HepG2 (cell line): ENCODE data around the gene EFL1. TPM values are rescaled to one million over a fixed set of nuclear protein-coding genes. Genes with fewer than 3 reads are reported as not detected.

Experiments used
- ATAC-seq: fragments of 200-7000 bp; cut with Tn5 transposase; 3 replicates; pipeline ENCODE4 v1.9.1; 2020; ENCODE audit warnings: mild to moderate bottlenecking, moderate library complexity
- BruUV-seq: library from RNA; stranded (reverse); fragments of 400-500 nt; replicated peaks from 2 replicates; lab custom pipeline; 2021; lab: Mats Ljungman, UMichigan
- CTCF ChIA-PET: fragments of 300-600 bp; formaldehyde crosslinking; extraction: SDS; loops from one replicate; lab custom pipeline; 2021; ENCODE audit warnings: low total read pairs, inconsistent platforms, low intra/inter-chr PET ratio; lab: Yijun Ruan, JAX
- POLR2A ChIA-PET: fragments of 350-600 bp; sonication (Branson Sonifier 250); formaldehyde crosslinking; loops from one replicate; lab custom pipeline; 2020; ENCODE audit warnings: antibody characterized with exemption, inconsistent platforms; lab: Yijun Ruan, JAX
- DNase-seq: peaks from one replicate; pipeline ENCODE4 v3.0.0-alpha.2; 2015; ENCODE audit warnings: low spot score
- FAIRE-seq: peaks from 3 replicates; lab custom pipeline; 2011; peaks lifted over from hg19 to GRCh38; lab: Jason Lieb, UNC
- H2AFZ ChIP-seq: one replicate; pipeline ENCODE4 v1.6.1; 2011; ENCODE audit warnings: low read length, inconsistent platforms
- H3K27ac ChIP-seq: fragments of 300-600 bp; 3 replicates; pipeline ENCODE4 v1.8.0; 2011; ENCODE audit warnings: mixed run types, mild to moderate bottlenecking, mixed read lengths, low read length, inconsistent platforms; ENCODE audit not compliant: insufficient read depth; ENCODE audit errors: extremely low read length
- H3K27me3 ChIP-seq, 2 experiments: fragments of 200-600 bp in 1 of 2; 2 replicates in 1 of 2; 3 replicates in 1 of 2; pipeline versions ENCODE4 v1.6.0 to v1.8.0; 2011; ENCODE audit warnings: low read length in 2 of 2, mild to moderate bottlenecking in 2 of 2, moderate library complexity in 2 of 2, inconsistent platforms in 1 of 2; ENCODE audit not compliant: insufficient read depth in 2 of 2, control insufficient read depth in 1 of 2
- H3K36me3 ChIP-seq, 2 experiments: fragments of 200-600 bp in 1 of 2; replicated peaks in 1 of 2; 2 replicates in 1 of 2; 3 replicates in 1 of 2; pipeline versions ENCODE4 v1.5.1 to v1.8.0; 2011; ENCODE audit warnings: low read length in 2 of 2, inconsistent platforms in 1 of 2; ENCODE audit not compliant: insufficient read depth in 2 of 2, control insufficient read depth in 1 of 2
- H3K4me1 ChIP-seq: 2 replicates; pipeline ENCODE4 v1.5.1; 2012; ENCODE audit warnings: low read length, inconsistent platforms; ENCODE audit not compliant: insufficient read depth
- H3K4me2 ChIP-seq: 2 replicates; pipeline ENCODE4 v1.6.0; 2011; ENCODE audit warnings: low read depth, low read length, inconsistent platforms
- H3K4me3 ChIP-seq, 3 experiments: fragments of 200-600 bp in 1 of 3; sonication (generic), shearing (Covaris generic) in 1 of 3; replicated peaks in 1 of 3; 2 replicates each; pipeline ENCODE4 v1.5.1; 2011 to 2016; ENCODE audit warnings: low read length in 3 of 3, inconsistent platforms in 2 of 3, low read depth in 2 of 3, mild to moderate bottlenecking in 2 of 3, control low read depth in 1 of 3, mixed read lengths in 1 of 3; ENCODE audit not compliant: insufficient read depth in 1 of 3
- H3K79me2 ChIP-seq: one replicate; pipeline ENCODE4 v1.6.1; 2011; ENCODE audit warnings: low read length, inconsistent platforms; ENCODE audit not compliant: insufficient read depth
- H3K9ac ChIP-seq: 2 replicates; pipeline ENCODE4 v1.6.0; 2011; ENCODE audit warnings: mild to moderate bottlenecking, low read depth, low read length, inconsistent platforms; ENCODE audit not compliant: insufficient read depth
- H3K9me3 ChIP-seq: 2 replicates; pipeline ENCODE4 v1.5.1; 2012; ENCODE audit warnings: mild to moderate bottlenecking, low read length
- H4K20me1 ChIP-seq: 2 replicates; pipeline ENCODE4 v1.6.0; 2011; ENCODE audit warnings: inconsistent platforms, mild to moderate bottlenecking, low read length, moderate library complexity; ENCODE audit not compliant: insufficient read depth
- ESRRA ChIP-seq: sonication (generic); formaldehyde crosslinking; IDR thresholded peaks from 2 replicates; pipeline ENCODE4 v1.5.1; 2020; ENCODE audit warnings: mild to moderate bottlenecking, low read depth, missing genetic modification reagents
- FOXA3 ChIP-seq: IDR thresholded peaks from 2 replicates; pipeline ENCODE4 v1.6.1; 2016; ENCODE audit warnings: missing genetic modification reagents, missing compliant biosample characterization
- ISL2 ChIP-seq: sonication (generic); formaldehyde crosslinking; IDR thresholded peaks from 2 replicates; pipeline ENCODE4 v1.5.0; 2020; ENCODE audit warnings: missing genetic modification reagents
- MBD4 ChIP-seq: IDR thresholded peaks from 2 replicates; pipeline ENCODE4 v1.6.1; 2012; ENCODE audit warnings: low read length, inconsistent platforms, borderline replicate concordance
- NCOA2 ChIP-seq: sonication (generic); formaldehyde crosslinking; IDR thresholded peaks from 2 replicates; pipeline ENCODE4 v1.8.0; 2022; ENCODE audit warnings: inconsistent platforms
- PCBP1 ChIP-seq: fragments of 200-400 bp; formaldehyde crosslinking; IDR thresholded peaks from 2 replicates; pipeline ENCODE4 v1.6.1; 2017; ENCODE audit warnings: mild to moderate bottlenecking, low read depth, low read length, borderline replicate concordance
- SKI ChIP-seq: fragments of 450-650 bp; IDR thresholded peaks from one replicate; pipeline ENCODE4 v1.6.1; 2018; ENCODE audit warnings: mild to moderate bottlenecking; ENCODE audit not compliant: partially characterized antibody
- ZFP37 ChIP-seq: sonication (generic); formaldehyde crosslinking; IDR thresholded peaks from 2 replicates; pipeline ENCODE4 v1.4.0; 2020; ENCODE audit warnings: missing genetic modification reagents, borderline replicate concordance
- ZNF468 ChIP-seq: sonication (generic); formaldehyde crosslinking; IDR thresholded peaks from 2 replicates; pipeline ENCODE4 v1.8.0; 2022; ENCODE audit warnings: mild to moderate bottlenecking, moderate library complexity, missing genetic modification reagents
- ZSCAN20 ChIP-seq: sonication (generic); formaldehyde crosslinking; IDR thresholded peaks from 2 replicates; pipeline ENCODE4 v1.4.0; 2020; ENCODE audit warnings: missing genetic modification reagents, mild to moderate bottlenecking, borderline replicate concordance
- WGBS: methylation state at CpG from one replicate; pipeline ENCODE4 v1.1.6; 2017; ENCODE audit warnings: low lambda C conversion rate; 5-methylcytosine and 5-hydroxymethylcytosine counted together
- in situ Hi-C: cut with HindIII; loops from 2 replicates; pipeline ENCODE4 v1.10.0; 2017; ENCODE audit warnings: low pct_unique_long_range_greater_than_20kb; ENCODE audit not compliant: extremely low pct_ligation_motif_present
- intact Hi-C: fragments of 100-400 bp; cut with micrococcal nuclease; formaldehyde crosslinking; loops from one replicate; pipeline ENCODE4 v1.10.0; 2022; ENCODE audit not compliant: unreplicated experiment
- polyA plus RNA-seq, 8 experiments: library from polyadenylated mRNA; depleted of rRNA in 3 of 8; stranded (reverse) in 7 of 8; unstranded in 1 of 8; fragments of >200 nt; fragmentation: Illumina TruSeq in 4 of 8; extraction: Trizol in 4 of 8; gene quantifications; 2 replicates each; pipeline versions ENCODE4 v1.2.1 to v1.2.3, GENCODE V29; 2011 to 2016; ENCODE audit warnings: low read depth in 4 of 8, missing spikeins in 1 of 8, mixed read lengths in 1 of 8; ENCODE audit not compliant: insufficient read depth in 1 of 8
- total RNA-seq, 5 experiments: library from RNA; depleted of rRNA; stranded (reverse); fragments of >200 nt; fragmentation: Illumina TruSeq; extraction: Trizol; gene quantifications; 2 replicates each; pipeline ENCODE4 v1.2.3, GENCODE V29; 2016; ENCODE audit warnings: low read depth in 1 of 5
- TF ChIP-seq, protein P1 (sequence below): sonication (generic); formaldehyde crosslinking; IDR thresholded peaks from 2 replicates; pipeline ENCODE4 v1.4.0; 2020; ENCODE audit warnings: mild to moderate bottlenecking, low read depth, missing genetic modification reagents
- TF ChIP-seq, protein P2 (sequence below): sonication (generic); formaldehyde crosslinking; IDR thresholded peaks from 2 replicates; pipeline ENCODE4 v1.5.0; 2020; ENCODE audit warnings: missing genetic modification reagents
- TF ChIP-seq, protein P3 (sequence below): fragments of 450-650 bp; IDR thresholded peaks from 2 replicates; pipeline ENCODE4 v1.6.1; 2017; ENCODE audit warnings: mild to moderate bottlenecking
- TF ChIP-seq, protein P4 (sequence below): sonication (generic); formaldehyde crosslinking; conservative IDR thresholded peaks from 2 replicates; pipeline ENCODE4 v1.8.0; 2022; ENCODE audit warnings: low read depth, missing genetic modification reagents

The EFL1 gene
- total and polyA plus RNA-seq, 2 of the 13 experiments (the other 11 are each of a cell fraction or from before 2014, with no cell fraction given): 6.4 to 12.0 TPM

DNA sequence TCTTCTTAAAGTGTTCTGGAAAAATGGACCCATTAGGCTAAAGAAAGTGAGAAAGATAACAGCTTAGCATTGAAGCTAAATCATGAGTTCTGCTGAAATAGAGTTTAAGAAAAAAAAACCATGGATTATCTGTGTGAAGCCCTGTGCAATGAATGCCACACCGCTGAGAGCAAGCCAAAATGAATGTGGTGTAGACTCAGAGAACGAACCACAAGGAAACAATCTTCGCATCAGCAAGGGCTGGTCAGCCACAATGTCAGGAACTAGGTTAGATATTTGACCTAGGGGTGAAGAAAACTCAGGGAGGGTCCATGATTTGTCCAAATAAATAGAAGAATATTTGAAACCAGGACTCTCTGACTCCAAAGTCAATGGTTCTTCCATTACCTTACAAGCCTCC, 125.3 kb downstream of the EFL1 start:
- no peak overlapping the region for H3K4me3 ChIP-seq
- no peak overlapping the region for H3K4me2 ChIP-seq
- intact Hi-C loops: no loop called here
- no peak overlapping the region for H3K27ac ChIP-seq
- H3K4me1 ChIP-seq: no peaks in the 10 kb centered on the region
- ATAC-seq (no peak), FAIRE-seq (no peak), DNase-seq (no peak)
- BruUV-seq: no TSS peak
- H3K9me3 ChIP-seq: no peaks in the 10 kb centered on the region
- no peak overlapping the region for H2AFZ ChIP-seq
- no peaks in the 10 kb centered on the region for H4K20me1 ChIP-seq
- in situ Hi-C loops: no loop called here
- peaks cover 2 to 20% of the 10 kb centered on the region in 2 experiments; a peak in 2 of 5 replicates for H3K36me3 ChIP-seq
- no peaks in the 10 kb centered on the region for H3K79me2 ChIP-seq
- POLR2A ChIA-PET: no interaction called here
- WGBS: 97% methylated on average over 3 of the region's 3 CpGs
- CTCF ChIA-PET: no interaction called here
- no peak overlapping the region for H3K9ac ChIP-seq
- no peaks in the 10 kb centered on the region for H3K27me3 ChIP-seq
- TF ChIP-seq ZSCAN20 (CRISPR knock-in tag) (no peak), NCOA2 (CRISPR knock-in tag) (no peak), SKI (no peak), ZNF468 (CRISPR knock-in tag) (no peak), MBD4 (no peak), ZFP37 (no peak), ESRRA (CRISPR knock-in tag) (no peak), FOXA3 (CRISPR knock-in tag) (no peak), ISL2 (CRISPR knock-in tag) (no peak), PCBP1 (no peak)
- TF ChIP-seq, protein P1, sequence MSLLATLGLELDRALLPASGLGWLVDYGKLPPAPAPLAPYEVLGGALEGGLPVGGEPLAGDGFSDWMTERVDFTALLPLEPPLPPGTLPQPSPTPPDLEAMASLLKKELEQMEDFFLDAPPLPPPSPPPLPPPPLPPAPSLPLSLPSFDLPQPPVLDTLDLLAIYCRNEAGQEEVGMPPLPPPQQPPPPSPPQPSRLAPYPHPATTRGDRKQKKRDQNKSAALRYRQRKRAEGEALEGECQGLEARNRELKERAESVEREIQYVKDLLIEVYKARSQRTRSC (CRISPR knock-in tag): no peak
- TF ChIP-seq, protein P2, sequence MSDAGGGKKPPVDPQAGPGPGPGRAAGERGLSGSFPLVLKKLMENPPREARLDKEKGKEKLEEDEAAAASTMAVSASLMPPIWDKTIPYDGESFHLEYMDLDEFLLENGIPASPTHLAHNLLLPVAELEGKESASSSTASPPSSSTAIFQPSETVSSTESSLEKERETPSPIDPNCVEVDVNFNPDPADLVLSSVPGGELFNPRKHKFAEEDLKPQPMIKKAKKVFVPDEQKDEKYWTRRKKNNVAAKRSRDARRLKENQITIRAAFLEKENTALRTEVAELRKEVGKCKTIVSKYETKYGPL (CRISPR knock-in tag): no peak
- TF ChIP-seq, protein P3, sequence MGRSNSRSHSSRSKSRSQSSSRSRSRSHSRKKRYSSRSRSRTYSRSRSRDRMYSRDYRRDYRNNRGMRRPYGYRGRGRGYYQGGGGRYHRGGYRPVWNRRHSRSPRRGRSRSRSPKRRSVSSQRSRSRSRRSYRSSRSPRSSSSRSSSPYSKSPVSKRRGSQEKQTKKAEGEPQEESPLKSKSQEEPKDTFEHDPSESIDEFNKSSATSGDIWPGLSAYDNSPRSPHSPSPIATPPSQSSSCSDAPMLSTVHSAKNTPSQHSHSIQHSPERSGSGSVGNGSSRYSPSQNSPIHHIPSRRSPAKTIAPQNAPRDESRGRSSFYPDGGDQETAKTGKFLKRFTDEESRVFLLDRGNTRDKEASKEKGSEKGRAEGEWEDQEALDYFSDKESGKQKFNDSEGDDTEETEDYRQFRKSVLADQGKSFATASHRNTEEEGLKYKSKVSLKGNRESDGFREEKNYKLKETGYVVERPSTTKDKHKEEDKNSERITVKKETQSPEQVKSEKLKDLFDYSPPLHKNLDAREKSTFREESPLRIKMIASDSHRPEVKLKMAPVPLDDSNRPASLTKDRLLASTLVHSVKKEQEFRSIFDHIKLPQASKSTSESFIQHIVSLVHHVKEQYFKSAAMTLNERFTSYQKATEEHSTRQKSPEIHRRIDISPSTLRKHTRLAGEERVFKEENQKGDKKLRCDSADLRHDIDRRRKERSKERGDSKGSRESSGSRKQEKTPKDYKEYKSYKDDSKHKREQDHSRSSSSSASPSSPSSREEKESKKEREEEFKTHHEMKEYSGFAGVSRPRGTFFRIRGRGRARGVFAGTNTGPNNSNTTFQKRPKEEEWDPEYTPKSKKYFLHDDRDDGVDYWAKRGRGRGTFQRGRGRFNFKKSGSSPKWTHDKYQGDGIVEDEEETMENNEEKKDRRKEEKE: no peak
- TF ChIP-seq, protein P4, sequence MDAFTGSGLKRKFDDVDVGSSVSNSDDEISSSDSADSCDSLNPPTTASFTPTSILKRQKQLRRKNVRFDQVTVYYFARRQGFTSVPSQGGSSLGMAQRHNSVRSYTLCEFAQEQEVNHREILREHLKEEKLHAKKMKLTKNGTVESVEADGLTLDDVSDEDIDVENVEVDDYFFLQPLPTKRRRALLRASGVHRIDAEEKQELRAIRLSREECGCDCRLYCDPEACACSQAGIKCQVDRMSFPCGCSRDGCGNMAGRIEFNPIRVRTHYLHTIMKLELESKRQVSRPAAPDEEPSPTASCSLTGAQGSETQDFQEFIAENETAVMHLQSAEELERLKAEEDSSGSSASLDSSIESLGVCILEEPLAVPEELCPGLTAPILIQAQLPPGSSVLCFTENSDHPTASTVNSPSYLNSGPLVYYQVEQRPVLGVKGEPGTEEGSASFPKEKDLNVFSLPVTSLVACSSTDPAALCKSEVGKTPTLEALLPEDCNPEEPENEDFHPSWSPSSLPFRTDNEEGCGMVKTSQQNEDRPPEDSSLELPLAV (CRISPR knock-in tag): no peak
